ENCODE measurements around the gene ZFYVE26. TPM values are rescaled to one million over a fixed set of nuclear protein-coding genes. Genes with fewer than 3 reads are reported as not detected.

Gene ZFYVE26
- total RNA-seq, 1 experiment from 2014 or later, result 19.9 TPM

- H3K36me3 Mint-ChIP-seq (ENCODE audit: insufficient read depth in 1 of 3, low read depth in 3 of 3), result peaks cover 24 to 75% (median 62%) of the 10 kb centered on the region in 3 experiments; a peak in 6 of 7 replicates
Measured at GRCh38 chr14:67806246-67806645, 10.1 kb downstream of the ZFYVE26 start.

More at GRCh38 chr14:67806246-67806645, 10.1 kb downstream of the ZFYVE26 start:
- Histone ChIP-seq H4K8ac (replicated peaks; ENCODE audit: insufficient read length, low read depth, low read length) (no peak overlapping the region), H2BK5ac (ENCODE audit: insufficient read length, low read length) (no peak overlapping the region), H3K27ac (ENCODE audit: insufficient read length, low read depth, low read length) (no peak overlapping the region), H3K4me2 (ENCODE audit: insufficient read depth, insufficient read length, low read length) (no peak overlapping the region), H3K23ac (ENCODE audit: insufficient read length, low read depth, low read length) (no peak overlapping the region), H2BK12ac (ENCODE audit: insufficient read length, low read depth, low read length) (no peak overlapping the region), H3K79me2 (ENCODE audit: insufficient read depth, low read length) (no peaks in the 10 kb centered on the region), H2AFZ (ENCODE audit: low read length) (no peak overlapping the region), H3K27me3 (ENCODE audit: insufficient read depth, low read length) (no peaks in the 10 kb centered on the region), H2BK15ac (ENCODE audit: low read depth, low read length) (no peak overlapping the region), H4K91ac (ENCODE audit: insufficient read length, low read depth, low read length) (no peak overlapping the region), H3K18ac (ENCODE audit: insufficient read length, low read depth, low read length) (no peak overlapping the region), H3K56ac (ENCODE audit: insufficient read length, low read depth, low read length) (no peak overlapping the region), H2BK20ac (ENCODE audit: low read depth, low read length, poor library complexity, severe bottlenecking) (no peak overlapping the region), H3K79me1 (ENCODE audit: insufficient read depth, low read depth, low read length, poor library complexity, severe bottlenecking) (no peaks in the 10 kb centered on the region), H4K20me1 (ENCODE audit: control insufficient read depth, insufficient read depth, insufficient read length) (no peaks in the 10 kb centered on the region), H2BK120ac (ENCODE audit: low read depth, low read length, poor library complexity, severe bottlenecking) (no peak overlapping the region), H3K23me2 (ENCODE audit: insufficient read length, low read depth, low read length, poor library complexity, severe bottlenecking) (no peaks in the 10 kb centered on the region), H3K9ac (ENCODE audit: extremely low read depth, insufficient read length, low read length) (no peak overlapping the region), H3K4ac (ENCODE audit: low read depth, low read length) (no peak overlapping the region), H3K4me1 (ENCODE audit: insufficient read depth, low read length) (no peaks in the 10 kb centered on the region), H3K9me3 (ENCODE audit: control insufficient read depth, low read depth, low read length) (no peaks in the 10 kb centered on the region), H3T11ph (ENCODE audit: low read length) (no peak overlapping the region), H3K14ac (ENCODE audit: insufficient read depth, low read length) (no peak overlapping the region), H4K5ac (ENCODE audit: insufficient read length, low read depth, low read length) (no peak overlapping the region), H2AK5ac (ENCODE audit: insufficient read length, low read length) (no peak overlapping the region)
- DNase-seq, result no peak
- H3K27ac Mint-ChIP-seq, result peak overlapping the region in 1 of 3 experiments; percentile 4; a peak in 1 of 7 replicates
- no peak for TF ChIP-seq CTCF (conservative IDR thresholded peaks at IDR 0.05)
- no peaks in the 10 kb centered on the region for H3K27me3 Mint-ChIP-seq (ENCODE audit: low read depth)
- no peaks in the 10 kb centered on the region for H3K9me3 Mint-ChIP-seq
- H3K4me3 Mint-ChIP-seq, result no peak overlapping the region
- no CpG with 5 or more reads among the region's 3 CpGs for WGBS (ENCODE audit: extremely low coverage, insufficient read length, low lambda C conversion rate)
- H3K4me1 Mint-ChIP-seq, result no peaks in the 10 kb centered on the region

Data from H9 (cell line).